ENCODE results near the gene OAS2.

Gene OAS2

GRCh38 chr12:113021500-113021899 lies 43.2 kb downstream of the OAS2 start:
- DNase-seq (ENCODE audit: low read depth): no peak

- no peak for DNase-seq (ENCODE audit: low read depth)
Observed at GRCh38 chr12:113022563-113023297, 44.4 kb downstream of the OAS2 start.

- no peak for DNase-seq (ENCODE audit: low read depth)
Observed at GRCh38 chr12:113027726-113028125, 49.4 kb downstream of the OAS2 start.

- peak; percentile 45 for DNase-seq (ENCODE audit: low read depth)
Observed at GRCh38 chr12:113030875-113031525, 52.7 kb downstream of the OAS2 start.

- no peak for DNase-seq (ENCODE audit: low read depth)
Observed at GRCh38 chr12:113039911-113040445, 61.7 kb downstream of the OAS2 start.

GRCh38 chr12:113040722-113041171 lies 62.4 kb downstream of the OAS2 start:
- DNase-seq (ENCODE audit: low read depth): peak; percentile 92

GRCh38 chr12:113041560-113041959 lies 63.2 kb downstream of the OAS2 start:
- no peak for DNase-seq (ENCODE audit: low read depth)

- DNase-seq (ENCODE audit: low read depth): no peak
Observed at GRCh38 chr12:113043240-113043639, 64.9 kb downstream of the OAS2 start.

GRCh38 chr12:113044516-113044915 lies 66.2 kb downstream of the OAS2 start:
- DNase-seq (ENCODE audit: low read depth): no peak

- DNase-seq (ENCODE audit: low read depth): peak; percentile 45
Observed at GRCh38 chr12:113048716-113049127, 70.4 kb downstream of the OAS2 start.

- DNase-seq (ENCODE audit: low read depth): no peak
Observed at GRCh38 chr12:113049976-113050742, 71.8 kb downstream of the OAS2 start.

GRCh38 chr12:113050795-113051194 lies 72.5 kb downstream of the OAS2 start:
- no peak for DNase-seq (ENCODE audit: low read depth)

GRCh38 chr12:113051759-113052158 lies 73.4 kb downstream of the OAS2 start:
- DNase-seq (ENCODE audit: low read depth): no peak

- DNase-seq (ENCODE audit: low read depth): no peak
Observed at GRCh38 chr12:113052326-113052725, 74.0 kb downstream of the OAS2 start.

GRCh38 chr12:113054948-113055486 lies 76.7 kb downstream of the OAS2 start:
- DNase-seq (ENCODE audit: low read depth): no peak

GRCh38 chr12:113055594-113056380 lies 77.5 kb downstream of the OAS2 start:
- no peak for DNase-seq (ENCODE audit: low read depth)

- DNase-seq (ENCODE audit: low read depth): no peak
Observed at GRCh38 chr12:113056381-113056630, 78.0 kb downstream of the OAS2 start.

- DNase-seq (ENCODE audit: low read depth): no peak
Observed at GRCh38 chr12:113056631-113057488, 78.5 kb downstream of the OAS2 start, which contains the start of gene DTX1. TSS of gene DTX1 (plus strand) at chr12:113056730. CDS start at chr12:113058193, 1,463 bp downstream.

- DNase-seq (ENCODE audit: low read depth): no peak
Observed at GRCh38 chr12:113057565-113058485, 79.5 kb downstream of the OAS2 start.

GRCh38 chr12:113058553-113058952 lies 80.2 kb downstream of the OAS2 start:
- no peak for DNase-seq (ENCODE audit: low read depth)
